Measurements from ENCODE around the gene DHX40.

- TF ChIP-seq CTCF (IDR thresholded peaks at IDR 0.05) (no peak), EP300 (IDR thresholded peaks at IDR 0.05) (no peak), POLR2A (IDR thresholded peaks at IDR 0.05) (no peak), POLR2AphosphoS5 (IDR thresholded peaks at IDR 0.05) (no peak)
Measured at GRCh38 chr17:59530531-59530930, 34.9 kb upstream of the DHX40 start.
